ENCODE measurements around the gene DCTN5. TPM values are rescaled to one million over a fixed set of nuclear protein-coding genes. Genes with fewer than 3 reads are reported as not detected.

DCTN5 gene
- total RNA-seq, 1 donor from 2014 or later, result 64.1 TPM

- ATAC-seq (ENCODE audit: low read depth), result no peak
- no peaks in the 10 kb centered on the region for H3K9me3 Mint-ChIP-seq
- ChIA-PET CTCF (no interaction called here), POLR2A (interaction anchor here (0.7 kb wide), 1 partner anchor 23 kb away, joined by 3 read pairs; no protein-coding TSS in a partner anchor)
- no peak for DNase-seq
- no peak overlapping the region for H3K4me3 Mint-ChIP-seq
- intact Hi-C loops (cut with micrococcal nuclease), result no loop called here
- H3K27me3 Mint-ChIP-seq, result peaks cover 4% of the 10 kb centered on the region
- TF ChIP-seq, protein P1, sequence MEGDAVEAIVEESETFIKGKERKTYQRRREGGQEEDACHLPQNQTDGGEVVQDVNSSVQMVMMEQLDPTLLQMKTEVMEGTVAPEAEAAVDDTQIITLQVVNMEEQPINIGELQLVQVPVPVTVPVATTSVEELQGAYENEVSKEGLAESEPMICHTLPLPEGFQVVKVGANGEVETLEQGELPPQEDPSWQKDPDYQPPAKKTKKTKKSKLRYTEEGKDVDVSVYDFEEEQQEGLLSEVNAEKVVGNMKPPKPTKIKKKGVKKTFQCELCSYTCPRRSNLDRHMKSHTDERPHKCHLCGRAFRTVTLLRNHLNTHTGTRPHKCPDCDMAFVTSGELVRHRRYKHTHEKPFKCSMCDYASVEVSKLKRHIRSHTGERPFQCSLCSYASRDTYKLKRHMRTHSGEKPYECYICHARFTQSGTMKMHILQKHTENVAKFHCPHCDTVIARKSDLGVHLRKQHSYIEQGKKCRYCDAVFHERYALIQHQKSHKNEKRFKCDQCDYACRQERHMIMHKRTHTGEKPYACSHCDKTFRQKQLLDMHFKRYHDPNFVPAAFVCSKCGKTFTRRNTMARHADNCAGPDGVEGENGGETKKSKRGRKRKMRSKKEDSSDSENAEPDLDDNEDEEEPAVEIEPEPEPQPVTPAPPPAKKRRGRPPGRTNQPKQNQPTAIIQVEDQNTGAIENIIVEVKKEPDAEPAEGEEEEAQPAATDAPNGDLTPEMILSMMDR (IDR thresholded peaks at IDR 0.05), result no peak
- peaks cover 35% of the 10 kb centered on the region for H3K36me3 Mint-ChIP-seq (ENCODE audit: low read depth)
- H3K27ac Mint-ChIP-seq, result no peak overlapping the region
- peaks cover 7% of the 10 kb centered on the region for H3K4me1 Mint-ChIP-seq
Observed at GRCh38 chr16:23692190-23692837, 51.0 kb downstream of the DCTN5 start.

GRCh38 chr16:23694265-23694643 is 53.0 kb downstream of the DCTN5 start:
- peaks cover 14% of the 10 kb centered on the region for H3K4me1 Mint-ChIP-seq
- intact Hi-C loops (cut with micrococcal nuclease), result no loop called here
- no peak for ATAC-seq (ENCODE audit: low read depth)
- H3K4me3 Mint-ChIP-seq, result no peak overlapping the region
- ChIA-PET CTCF (no interaction called here), POLR2A (no interaction called here)
- H3K9me3 Mint-ChIP-seq, result no peaks in the 10 kb centered on the region
- H3K36me3 Mint-ChIP-seq (ENCODE audit: low read depth), result peaks cover 17% of the 10 kb centered on the region
- TF ChIP-seq, protein P1 (IDR thresholded peaks at IDR 0.05), result no peak
- H3K27ac Mint-ChIP-seq, result no peak overlapping the region
- peaks cover 4% of the 10 kb centered on the region for H3K27me3 Mint-ChIP-seq
- no peak for DNase-seq

DNA sequence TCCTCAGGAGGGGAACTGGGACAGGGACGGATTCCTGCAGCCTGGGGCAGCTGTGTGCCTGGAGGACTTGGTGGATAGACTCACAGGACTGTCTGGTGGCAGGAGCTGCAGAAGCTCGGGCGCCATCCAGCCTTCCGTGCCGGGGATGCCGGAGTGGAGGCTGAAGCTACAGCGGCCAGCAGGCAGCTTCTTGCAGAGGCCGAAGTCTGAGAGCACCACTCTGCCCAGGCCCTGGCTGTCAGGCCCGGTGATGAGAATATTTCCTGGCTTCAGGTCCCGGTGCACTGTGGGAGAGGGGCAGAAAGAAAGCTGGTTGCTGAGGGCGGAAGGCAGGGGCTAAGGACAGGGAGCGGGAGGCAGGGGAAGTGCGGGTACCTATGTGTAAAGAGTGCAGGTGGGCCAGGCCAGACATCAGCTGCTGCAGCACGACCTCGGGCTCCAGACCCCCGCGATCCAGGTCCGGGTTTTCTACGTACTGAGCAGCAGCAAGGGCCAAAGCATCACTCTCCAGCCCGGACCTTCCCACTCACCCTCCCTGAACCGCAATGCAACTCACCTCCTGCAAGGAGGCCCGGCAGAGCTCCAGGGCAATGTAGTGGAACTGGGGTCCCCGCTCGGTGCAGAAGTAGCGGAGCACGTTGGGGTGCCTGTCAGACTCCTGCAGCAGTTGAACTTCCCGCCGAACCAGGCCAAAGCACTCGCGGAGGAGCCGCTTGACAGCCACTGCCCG is 53.5 kb downstream of the DCTN5 start:
- Mint-ChIP-seq H3K36me3 (ENCODE audit: low read depth) (peaks cover 11% of the 10 kb centered on the region), H3K4me1 (peaks cover 17% of the 10 kb centered on the region), H3K27me3 (peaks cover 4% of the 10 kb centered on the region), H3K9me3 (no peaks in the 10 kb centered on the region), H3K27ac (no peak overlapping the region), H3K4me3 (peak overlapping the region; percentile 66)
- ChIA-PET CTCF (no interaction called here), POLR2A (no interaction called here)
- ATAC-seq (ENCODE audit: low read depth), result no peak
- TF ChIP-seq, protein P1 (IDR thresholded peaks at IDR 0.05), result no peak
- no peak for DNase-seq
- intact Hi-C loops (cut with micrococcal nuclease), result no loop called here

- Mint-ChIP-seq H3K4me1 (peaks cover 17% of the 10 kb centered on the region), H3K27ac (no peak overlapping the region), H3K27me3 (peaks cover 6% of the 10 kb centered on the region), H3K4me3 (no peak overlapping the region), H3K9me3 (no peaks in the 10 kb centered on the region), H3K36me3 (ENCODE audit: low read depth) (peaks cover 3% of the 10 kb centered on the region)
- ATAC-seq (ENCODE audit: low read depth) (no peak), DNase-seq (no peak)
- CTCF ChIA-PET, result no interaction called here
- POLR2A ChIA-PET, result no interaction called here
- intact Hi-C loops (cut with micrococcal nuclease), result no loop called here
- TF ChIP-seq, protein P1 (IDR thresholded peaks at IDR 0.05), result no peak
Observed at GRCh38 chr16:23695756-23696155, 54.5 kb downstream of the DCTN5 start.

DNA sequence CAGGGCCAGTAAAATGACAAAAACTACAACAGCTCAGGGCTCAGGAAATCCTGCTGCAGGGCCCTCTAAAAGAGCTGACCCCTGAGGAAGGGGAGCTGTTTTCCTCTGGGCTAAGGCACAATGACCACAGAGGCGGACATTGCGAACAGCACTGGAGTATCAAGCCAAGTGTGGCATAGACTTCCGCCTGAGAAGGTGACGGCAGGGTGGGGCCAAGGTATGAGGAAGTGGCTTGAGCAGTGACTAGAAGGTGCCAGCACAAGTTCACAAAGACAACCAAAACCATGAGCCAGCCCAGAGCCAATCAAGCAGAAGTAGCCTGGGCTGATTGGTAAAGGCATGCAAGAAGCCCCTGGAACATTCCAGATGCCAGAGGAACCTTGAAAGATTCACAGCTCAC is 57.8 kb downstream of the DCTN5 start:
- no peaks in the 10 kb centered on the region for H3K36me3 Mint-ChIP-seq (ENCODE audit: low read depth)
- peak overlapping the region; percentile 42 for H3K27ac Mint-ChIP-seq
- TF ChIP-seq, protein P1 (IDR thresholded peaks at IDR 0.05), result no peak
- peaks cover 9% of the 10 kb centered on the region for H3K27me3 Mint-ChIP-seq
- intact Hi-C loops (cut with micrococcal nuclease), result no loop called here
- ChIA-PET CTCF (interaction anchor here (0.6 kb wide), 1 partner anchor 344 kb away, joined by 3 read pairs; no protein-coding TSS in a partner anchor), POLR2A (no interaction called here)
- no peak overlapping the region for H3K4me3 Mint-ChIP-seq
- peaks cover 17% of the 10 kb centered on the region for H3K4me1 Mint-ChIP-seq
- DNase-seq (no peak), ATAC-seq (ENCODE audit: low read depth) (peak; percentile 89)
- H3K9me3 Mint-ChIP-seq, result peaks cover 8% of the 10 kb centered on the region

Measured in activated B cell treated with CpG ODN at 0.5 μM for 24 hours (primary cell).